Measurements from ENCODE around the gene NDUFA13.

DNA sequence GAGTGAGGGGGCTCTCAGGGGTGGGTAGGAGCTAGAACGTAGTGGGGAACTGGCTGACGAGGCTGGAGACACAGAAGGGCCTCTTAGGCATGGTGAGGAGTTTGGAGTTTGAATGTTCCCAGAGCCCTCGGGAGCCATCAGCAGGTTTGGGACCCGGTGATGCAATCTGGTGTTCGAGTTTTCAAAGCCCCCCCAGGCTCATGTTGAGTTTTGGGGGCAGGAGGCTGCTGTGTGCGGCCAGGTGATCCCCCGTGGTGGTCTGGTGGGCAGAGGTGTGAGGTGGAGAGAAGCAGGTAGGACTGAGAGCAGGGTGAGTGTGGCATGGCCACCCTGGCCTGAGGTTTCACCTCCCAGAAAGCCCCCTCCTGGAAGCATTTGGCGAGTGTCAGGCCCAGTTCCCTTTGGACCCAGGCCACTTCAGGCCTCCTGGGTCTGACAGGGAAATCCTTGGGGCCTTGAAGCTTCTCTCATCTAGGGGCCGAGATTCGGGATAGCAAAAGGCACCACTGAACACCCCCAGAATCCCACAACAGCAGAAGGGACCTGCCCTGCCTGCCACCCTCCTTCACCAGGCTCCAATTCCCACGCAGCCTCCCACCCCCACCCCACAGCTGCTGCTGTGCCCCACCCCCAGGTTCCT is 13.9 kb downstream of the NDUFA13 start:
- TF ChIP-seq, protein P1, sequence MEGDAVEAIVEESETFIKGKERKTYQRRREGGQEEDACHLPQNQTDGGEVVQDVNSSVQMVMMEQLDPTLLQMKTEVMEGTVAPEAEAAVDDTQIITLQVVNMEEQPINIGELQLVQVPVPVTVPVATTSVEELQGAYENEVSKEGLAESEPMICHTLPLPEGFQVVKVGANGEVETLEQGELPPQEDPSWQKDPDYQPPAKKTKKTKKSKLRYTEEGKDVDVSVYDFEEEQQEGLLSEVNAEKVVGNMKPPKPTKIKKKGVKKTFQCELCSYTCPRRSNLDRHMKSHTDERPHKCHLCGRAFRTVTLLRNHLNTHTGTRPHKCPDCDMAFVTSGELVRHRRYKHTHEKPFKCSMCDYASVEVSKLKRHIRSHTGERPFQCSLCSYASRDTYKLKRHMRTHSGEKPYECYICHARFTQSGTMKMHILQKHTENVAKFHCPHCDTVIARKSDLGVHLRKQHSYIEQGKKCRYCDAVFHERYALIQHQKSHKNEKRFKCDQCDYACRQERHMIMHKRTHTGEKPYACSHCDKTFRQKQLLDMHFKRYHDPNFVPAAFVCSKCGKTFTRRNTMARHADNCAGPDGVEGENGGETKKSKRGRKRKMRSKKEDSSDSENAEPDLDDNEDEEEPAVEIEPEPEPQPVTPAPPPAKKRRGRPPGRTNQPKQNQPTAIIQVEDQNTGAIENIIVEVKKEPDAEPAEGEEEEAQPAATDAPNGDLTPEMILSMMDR (conservative IDR thresholded peaks at IDR 0.05): no peak
- no peak for TF ChIP-seq EZH2 (IDR thresholded peaks at IDR 0.05; ENCODE audit: low read depth)
